Stimulated activated naive CD8-positive, alpha-beta T cell treated with anti-CD3 and anti-CD28 coated beads, Interleukin-15, Interleukin-2, amounts not matched to agents 100 ng/mL and 50 ng/mL, for 24 hours (primary cell): Measurements from ENCODE around the gene ISG20.
"Not testable (repeated sequence)": the region's sequence is repeated elsewhere in the genome, so short reads cannot be mapped to it uniquely, and the experiment has no call there.

Experiments used
- H3K27ac Mint-ChIP-seq: one replicate; pipeline ENCODE4 v1.8.0; 2021; ENCODE audit warnings: mild to moderate bottlenecking, mixed read lengths
- H3K27me3 Mint-ChIP-seq: one replicate; pipeline ENCODE4 v1.8.0; 2021; ENCODE audit warnings: mixed read lengths
- H3K36me3 Mint-ChIP-seq: one replicate; pipeline ENCODE4 v1.8.0; 2021; ENCODE audit warnings: low read depth, mixed read lengths
- H3K4me1 Mint-ChIP-seq: one replicate; pipeline ENCODE4 v1.8.0; 2021; ENCODE audit warnings: low read depth, mixed read lengths
- H3K4me3 Mint-ChIP-seq: one replicate; pipeline ENCODE4 v1.8.0; 2021; ENCODE audit warnings: mild to moderate bottlenecking, mixed read lengths
- H3K9me3 Mint-ChIP-seq: one replicate; pipeline ENCODE4 v1.8.0; 2021; ENCODE audit warnings: mixed read lengths

The ISG20 gene

DNA sequence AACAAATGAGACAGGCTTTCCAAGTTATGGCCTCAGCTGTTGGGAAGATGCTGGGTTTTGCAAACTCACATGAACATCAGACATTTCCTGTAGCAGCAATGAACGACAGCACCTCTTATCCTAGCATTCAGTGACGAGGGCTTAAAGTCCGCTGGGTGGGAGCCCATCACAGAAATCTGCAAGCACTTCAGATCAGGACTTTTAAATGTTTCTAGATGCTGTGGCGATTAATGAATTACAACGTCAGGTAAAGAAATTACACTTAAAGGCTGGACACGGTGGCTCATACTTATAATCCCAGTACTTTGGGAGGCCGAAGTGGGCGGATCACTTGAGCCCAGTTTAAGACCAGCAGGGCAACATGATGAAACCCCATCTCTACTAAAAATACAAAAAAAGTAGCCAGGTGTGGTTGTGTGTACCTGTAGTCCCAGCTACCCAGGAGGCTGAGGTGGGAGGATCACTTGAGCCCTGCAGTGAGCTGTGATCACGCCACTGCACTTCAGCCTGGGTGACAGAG is 13.8 kb upstream of the ISG20 start:
- Mint-ChIP-seq H3K4me1 (peaks cover 86% of the 10 kb centered on the region), H3K36me3 (peaks cover 78% of the 10 kb centered on the region), H3K9me3 (no peaks in the 10 kb centered on the region), H3K27ac (peak overlapping the region; percentile 98), H3K4me3 (peak overlapping the region; percentile 98), H3K27me3 (peaks cover under 1% of the 10 kb centered on the region)

DNA sequence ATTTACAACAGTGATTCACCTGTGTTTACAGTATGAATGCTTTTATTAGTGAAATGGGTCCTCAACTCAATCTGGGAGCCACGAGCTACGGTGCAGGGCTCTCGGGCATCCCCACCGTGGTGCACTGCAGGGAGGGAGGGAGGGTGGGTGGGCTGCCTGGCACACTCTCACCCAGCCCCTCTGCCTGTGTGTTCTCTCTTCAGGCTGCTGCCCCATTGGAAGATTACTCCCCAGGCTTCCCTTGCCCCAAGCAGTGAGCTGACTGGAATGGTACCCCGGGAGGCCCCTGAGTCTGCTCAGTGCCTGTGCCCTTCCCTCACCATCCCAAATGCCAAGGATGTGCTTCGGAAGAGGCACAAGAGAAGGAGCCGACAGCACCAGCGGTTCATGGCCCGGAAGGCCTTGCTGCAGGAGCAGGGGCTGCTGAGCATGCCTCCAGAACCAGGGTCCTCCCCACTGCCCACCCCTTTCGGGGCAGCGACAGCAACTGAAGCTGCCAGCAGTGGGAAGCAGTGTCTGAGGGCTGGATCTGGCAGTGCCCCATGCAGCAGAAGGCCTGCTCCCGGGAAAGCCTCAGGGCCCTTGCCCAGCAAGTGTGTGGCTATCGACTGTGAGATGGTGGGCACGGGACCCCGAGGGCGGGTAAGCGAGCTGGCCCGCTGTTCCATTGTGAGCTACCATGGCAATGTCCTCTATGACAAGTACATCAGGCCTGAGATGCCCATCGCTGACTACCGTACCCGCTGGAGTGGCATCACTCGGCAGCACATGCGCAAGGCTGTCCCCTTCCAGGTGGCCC is 12.7 kb upstream of the ISG20 start:
- H3K4me1 Mint-ChIP-seq, result peaks cover 91% of the 10 kb centered on the region
- no peaks in the 10 kb centered on the region for H3K27me3 Mint-ChIP-seq
- no peaks in the 10 kb centered on the region for H3K9me3 Mint-ChIP-seq
- H3K4me3 Mint-ChIP-seq, result peak overlapping the region; percentile 51
- H3K27ac Mint-ChIP-seq, result peak overlapping the region; percentile 98
- peaks cover 90% of the 10 kb centered on the region for H3K36me3 Mint-ChIP-seq

DNA sequence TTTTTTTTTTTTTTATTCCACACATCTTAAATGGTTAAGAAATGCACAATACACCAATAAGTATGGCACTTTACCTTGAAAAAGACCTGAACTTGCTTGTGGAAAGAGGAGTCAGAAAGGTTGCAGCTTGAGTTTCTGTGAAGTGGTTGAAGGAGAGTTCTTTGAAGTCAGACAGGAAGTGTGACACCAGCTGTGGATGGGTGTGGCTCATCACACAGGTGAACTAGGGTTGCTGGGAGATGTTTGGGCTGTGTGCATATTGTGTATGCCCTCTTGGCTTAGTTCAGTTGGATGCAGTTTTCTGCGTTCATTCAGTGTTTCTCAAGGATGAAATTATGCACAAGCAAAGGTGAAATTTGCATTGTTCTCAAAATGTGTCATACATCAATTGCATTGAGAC is 11.4 kb upstream of the ISG20 start:
- Mint-ChIP-seq H3K4me3 (peak overlapping the region; percentile 61), H3K27ac (peak overlapping the region; percentile 88), H3K36me3 (peaks cover 91% of the 10 kb centered on the region), H3K4me1 (peaks cover 96% of the 10 kb centered on the region), H3K27me3 (no peaks in the 10 kb centered on the region), H3K9me3 (no peaks in the 10 kb centered on the region)

DNA sequence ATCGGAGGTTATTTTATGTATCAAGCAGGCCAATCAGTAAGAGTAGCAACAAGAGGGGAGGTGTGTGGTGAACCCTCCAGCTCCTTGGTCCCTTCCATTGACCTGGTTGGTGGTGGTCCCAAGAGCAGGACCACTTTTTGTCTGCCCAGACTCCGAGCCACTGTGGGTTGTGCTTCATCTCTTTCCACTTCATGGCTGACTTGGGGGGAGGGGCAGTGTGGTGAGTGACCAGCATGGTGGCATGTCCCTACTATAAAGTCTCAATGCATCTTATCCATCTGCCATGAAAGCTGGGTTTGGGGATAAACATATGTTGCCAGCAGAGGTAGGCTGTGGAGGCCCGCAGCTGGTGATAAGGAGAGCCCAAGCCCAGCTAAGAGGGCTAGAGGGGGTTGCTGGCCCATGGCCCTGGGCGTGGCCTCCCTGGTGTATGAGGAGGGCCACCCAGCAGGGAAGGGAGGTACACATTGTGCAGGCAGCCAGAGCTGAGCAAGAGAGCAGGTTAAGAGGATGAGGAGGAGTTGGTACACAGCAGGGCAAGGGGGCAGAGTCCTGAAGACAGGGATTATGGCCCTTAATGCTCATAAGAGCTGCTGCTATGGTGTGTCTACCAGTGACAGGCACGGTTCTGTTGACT is 10.7 kb upstream of the ISG20 start:
- Mint-ChIP-seq H3K27ac (peak overlapping the region; percentile 88), H3K36me3 (peaks cover 90% of the 10 kb centered on the region), H3K4me1 (peaks cover 96% of the 10 kb centered on the region), H3K9me3 (no peaks in the 10 kb centered on the region), H3K27me3 (no peaks in the 10 kb centered on the region), H3K4me3 (peak overlapping the region; percentile 61)

DNA sequence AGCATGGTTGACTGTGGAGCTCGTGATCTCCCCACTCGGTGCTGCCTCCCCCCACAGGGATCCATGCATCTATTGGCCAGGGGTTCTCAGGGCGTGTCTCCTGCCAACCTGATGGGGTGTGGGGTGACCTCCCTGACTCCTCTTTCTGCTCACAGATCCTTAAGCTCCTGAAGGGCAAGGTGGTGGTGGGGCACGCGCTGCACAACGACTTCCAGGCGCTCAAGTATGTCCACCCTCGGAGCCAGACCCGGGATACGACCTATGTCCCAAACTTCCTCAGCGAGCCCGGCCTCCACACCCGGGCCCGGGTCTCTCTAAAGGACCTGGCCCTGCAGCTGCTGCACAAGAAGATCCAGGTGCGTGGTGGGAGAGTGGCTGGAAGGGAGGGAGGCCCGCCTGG is 9.7 kb upstream of the ISG20 start:
- Mint-ChIP-seq H3K9me3 (no peaks in the 10 kb centered on the region), H3K4me1 (peaks cover 94% of the 10 kb centered on the region), H3K27me3 (no peaks in the 10 kb centered on the region), H3K4me3 (no peak overlapping the region), H3K27ac (no peak overlapping the region), H3K36me3 (peaks cover 89% of the 10 kb centered on the region)

DNA sequence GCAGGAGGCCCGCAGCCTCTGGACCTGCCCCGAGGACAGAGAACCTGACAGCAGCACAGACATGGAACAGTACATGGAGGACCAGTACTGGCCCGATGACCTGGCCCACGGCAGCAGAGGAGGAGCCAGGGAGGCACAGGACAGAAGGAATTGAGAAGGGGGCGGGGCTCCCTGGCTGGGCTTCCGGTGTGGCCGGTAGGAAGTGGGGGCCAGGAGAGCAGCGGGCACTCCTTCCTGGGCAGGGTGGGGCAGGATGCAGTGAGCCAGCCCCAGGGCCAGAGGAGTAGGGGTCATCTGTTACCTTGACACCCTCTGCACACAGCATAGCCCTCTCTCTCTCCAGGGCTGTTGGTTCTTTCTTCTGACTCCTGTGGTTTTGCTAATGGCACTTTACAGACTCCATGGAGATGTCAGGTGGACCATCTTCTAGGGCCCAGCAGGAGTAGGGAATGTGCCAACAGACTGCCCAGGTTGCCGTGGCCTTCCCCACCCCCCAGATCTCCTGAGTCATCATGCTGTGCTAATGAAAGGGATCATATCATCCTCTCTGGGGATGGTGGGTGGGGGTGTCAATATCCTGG is 8.6 kb upstream of the ISG20 start:
- Mint-ChIP-seq H3K36me3 (peaks cover 83% of the 10 kb centered on the region), H3K4me1 (peaks cover 94% of the 10 kb centered on the region), H3K9me3 (no peaks in the 10 kb centered on the region), H3K27ac (peak overlapping the region; percentile 71), H3K27me3 (no peaks in the 10 kb centered on the region), H3K4me3 (peak overlapping the region; percentile 32)

DNA sequence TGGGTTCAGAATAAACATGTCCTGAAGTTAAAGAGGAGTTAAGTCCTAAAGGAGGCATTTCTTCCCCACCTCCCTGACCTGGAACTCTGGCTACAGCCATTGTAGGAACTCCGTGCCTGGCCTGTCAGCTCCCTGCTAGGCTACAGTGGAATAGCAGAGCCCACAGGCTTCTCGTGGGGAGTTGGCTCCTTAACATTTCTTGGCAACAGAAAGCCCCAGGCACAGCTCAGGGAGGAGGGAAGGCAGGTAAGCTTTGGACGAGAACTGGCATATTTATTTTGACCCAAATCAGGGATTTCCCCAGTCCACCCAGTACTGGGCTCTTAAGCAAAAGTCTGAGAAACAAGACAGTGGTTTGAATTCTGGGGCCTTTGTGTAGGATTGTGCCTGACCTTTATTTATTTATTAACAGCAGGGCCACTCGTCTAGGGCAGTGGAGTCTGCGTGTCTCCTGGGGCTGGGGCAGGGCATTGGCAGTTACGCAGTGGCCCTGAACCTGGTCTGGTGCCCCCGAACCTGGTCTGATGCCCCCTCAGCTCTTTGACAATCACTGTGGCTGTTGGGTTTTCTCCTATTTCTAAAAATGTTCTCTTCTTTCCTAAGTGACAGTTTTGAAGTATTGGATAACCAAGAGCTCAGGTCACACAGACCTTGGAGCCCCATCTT is 7.9 kb upstream of the ISG20 start:
- no peaks in the 10 kb centered on the region for H3K27me3 Mint-ChIP-seq
- no peak overlapping the region for H3K4me3 Mint-ChIP-seq
- H3K27ac Mint-ChIP-seq, result peak overlapping the region; percentile 61
- H3K36me3 Mint-ChIP-seq, result peaks cover 81% of the 10 kb centered on the region
- H3K9me3 Mint-ChIP-seq, result no peaks in the 10 kb centered on the region
- peaks cover 94% of the 10 kb centered on the region for H3K4me1 Mint-ChIP-seq

DNA sequence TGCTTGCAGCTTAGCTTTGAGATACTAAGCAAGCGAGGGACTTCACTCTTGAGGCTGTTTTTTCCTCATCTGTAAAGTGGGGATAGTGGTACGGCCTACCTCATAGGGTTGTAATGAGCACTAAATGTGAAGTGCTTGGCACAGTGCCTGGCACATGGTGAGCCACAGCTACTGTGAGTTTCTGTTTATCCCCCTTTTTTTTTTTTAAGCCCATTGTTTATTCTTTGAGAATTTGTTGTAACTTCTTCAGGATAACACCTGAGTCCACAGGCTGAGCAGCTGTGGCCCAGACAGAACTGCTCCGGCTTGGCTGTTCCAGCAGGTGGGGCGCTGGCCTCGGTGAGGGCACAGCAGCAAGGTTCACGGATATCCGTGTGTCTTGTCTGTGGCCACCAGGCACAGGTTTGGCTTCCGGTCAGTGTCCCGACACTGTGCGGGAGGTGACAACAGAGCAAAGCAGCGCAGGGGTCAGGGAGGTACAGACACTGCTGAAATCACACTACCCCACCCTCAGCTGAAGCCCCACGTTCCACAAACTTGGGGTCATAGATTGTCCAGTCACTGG is 7.3 kb upstream of the ISG20 start:
- Mint-ChIP-seq H3K4me1 (peaks cover 96% of the 10 kb centered on the region), H3K9me3 (no peaks in the 10 kb centered on the region), H3K27me3 (no peaks in the 10 kb centered on the region), H3K36me3 (peaks cover 85% of the 10 kb centered on the region), H3K27ac (no peak overlapping the region), H3K4me3 (no peak overlapping the region)

DNA sequence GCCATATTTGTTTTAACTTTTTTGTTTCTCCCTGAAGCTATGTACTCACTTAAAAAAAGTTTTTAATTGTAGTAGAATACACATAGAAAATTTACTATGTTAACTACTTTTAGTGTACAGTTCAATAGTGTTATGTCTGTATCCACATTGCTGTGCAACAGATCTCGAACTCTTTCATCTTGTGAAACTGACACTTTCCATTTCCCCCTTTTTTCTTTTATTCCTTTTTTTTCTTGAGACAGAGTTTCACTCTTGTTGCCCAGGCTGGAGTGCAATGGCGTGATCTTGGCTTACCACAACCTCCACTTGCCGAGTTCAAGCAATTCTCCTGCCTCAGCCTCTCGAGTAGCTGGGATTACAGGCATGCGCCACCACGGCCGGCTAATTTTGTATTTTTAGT is 6.0 kb upstream of the ISG20 start:
- not testable (repeated sequence) for H3K27me3 Mint-ChIP-seq, H3K4me3 Mint-ChIP-seq, H3K9me3 Mint-ChIP-seq
- Mint-ChIP-seq H3K4me1 (peaks cover 96% of the 10 kb centered on the region), H3K36me3 (peaks cover 81% of the 10 kb centered on the region), H3K27ac (peak overlapping the region; percentile 66)

DNA sequence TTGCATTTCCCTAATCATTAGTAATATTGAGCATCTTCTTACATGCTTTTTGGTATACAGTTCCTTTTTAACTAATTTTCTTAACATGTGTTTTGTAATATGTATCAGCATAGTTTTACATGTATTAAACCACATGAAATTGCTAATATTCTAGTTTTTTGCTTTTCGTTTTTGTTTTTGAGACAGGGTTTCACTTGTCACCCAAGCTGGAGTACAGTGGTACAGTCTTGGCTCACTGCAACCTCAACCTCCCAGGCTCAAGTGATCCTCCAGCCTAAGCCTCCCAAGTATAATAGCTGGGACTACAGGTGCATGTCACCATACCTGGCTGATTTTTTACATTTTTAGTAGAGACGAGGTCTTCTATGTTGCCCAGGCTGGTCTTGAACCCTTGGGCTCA is 4.4 kb upstream of the ISG20 start:
- Mint-ChIP-seq H3K36me3 (peaks cover 69% of the 10 kb centered on the region), H3K4me3 (no peak overlapping the region)

DNA sequence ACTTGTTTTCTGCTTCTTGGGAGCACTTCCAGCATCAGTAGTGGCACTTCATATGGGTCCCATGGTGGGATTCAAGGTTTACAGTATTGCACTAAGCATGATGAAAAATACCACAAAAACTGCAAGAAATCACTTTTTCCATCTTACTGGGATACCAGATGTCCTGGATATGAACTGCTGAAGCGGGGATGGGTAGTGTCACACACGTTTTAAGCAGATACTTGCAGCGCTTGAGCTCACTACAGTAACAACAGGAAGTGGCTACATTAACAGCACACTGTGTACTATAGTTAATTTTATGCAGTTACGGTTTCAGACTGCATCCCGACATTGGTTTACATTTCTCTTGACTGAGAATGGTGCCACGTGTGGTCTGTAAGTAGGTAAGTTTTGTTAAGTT is 3.5 kb upstream of the ISG20 start:
- peaks cover 96% of the 10 kb centered on the region for H3K4me1 Mint-ChIP-seq
- H3K9me3 Mint-ChIP-seq, result no peaks in the 10 kb centered on the region
- peak overlapping the region; percentile 98 for H3K27ac Mint-ChIP-seq
- H3K36me3 Mint-ChIP-seq, result peaks cover 69% of the 10 kb centered on the region
- peak overlapping the region; percentile 61 for H3K4me3 Mint-ChIP-seq
- H3K27me3 Mint-ChIP-seq, result no peaks in the 10 kb centered on the region

More for the DNA sequence above, 4.4 kb upstream of the ISG20 start:
- Mint-ChIP-seq H3K9me3 (no peaks in the 10 kb centered on the region), H3K4me1 (peaks cover 96% of the 10 kb centered on the region), H3K27me3 (no peaks in the 10 kb centered on the region), H3K27ac (peak overlapping the region; percentile 83)

DNA sequence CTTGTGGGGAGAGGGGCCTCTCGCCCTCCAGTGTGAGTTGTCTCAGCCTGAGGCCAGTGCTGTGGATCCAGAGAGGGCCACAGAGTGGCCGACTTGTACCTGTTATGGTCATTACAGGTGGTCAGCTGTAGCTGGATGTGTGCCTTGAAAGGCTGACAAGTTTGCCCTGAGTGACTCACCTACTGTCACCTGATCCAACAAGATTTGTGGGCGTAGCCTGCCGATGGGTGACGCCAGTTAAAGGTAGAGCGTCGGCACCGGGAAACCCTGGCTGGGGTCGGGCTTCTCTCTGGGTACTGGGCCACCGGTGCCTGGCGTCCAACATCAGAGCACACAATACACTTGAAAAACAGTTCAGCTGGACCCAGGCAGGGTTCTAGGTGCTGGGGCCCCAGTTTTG is 2.8 kb upstream of the ISG20 start:
- Mint-ChIP-seq H3K36me3 (peaks cover 65% of the 10 kb centered on the region), H3K4me1 (peaks cover 93% of the 10 kb centered on the region), H3K9me3 (no peaks in the 10 kb centered on the region), H3K27ac (peak overlapping the region; percentile 98), H3K27me3 (no peaks in the 10 kb centered on the region), H3K4me3 (peak overlapping the region; percentile 61)

DNA sequence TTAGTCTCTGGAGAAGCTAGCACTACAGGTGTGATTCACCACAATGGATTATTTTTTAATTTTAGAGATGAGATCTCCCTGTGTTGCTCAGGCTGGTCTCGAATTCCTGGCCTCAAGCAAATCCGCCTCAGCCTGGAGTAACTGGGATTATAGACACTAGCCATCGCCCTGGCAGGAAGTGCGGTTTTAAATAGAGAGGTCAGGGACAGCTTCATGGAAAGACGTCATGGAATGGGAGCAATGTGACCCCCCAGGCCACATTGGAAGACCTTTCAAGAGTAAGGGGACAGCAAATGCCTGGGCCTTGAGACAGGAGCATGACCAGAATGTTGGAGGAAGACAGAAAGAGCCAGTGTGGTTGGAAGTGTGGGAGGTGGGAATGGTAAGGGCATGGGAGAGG is 2.2 kb upstream of the ISG20 start:
- H3K36me3 Mint-ChIP-seq, result peaks cover 59% of the 10 kb centered on the region
- H3K4me1 Mint-ChIP-seq, result peaks cover 92% of the 10 kb centered on the region
- H3K4me3 Mint-ChIP-seq, result peak overlapping the region; percentile 61
- H3K27ac Mint-ChIP-seq, result peak overlapping the region; percentile 98
- no peaks in the 10 kb centered on the region for H3K9me3 Mint-ChIP-seq
- no peaks in the 10 kb centered on the region for H3K27me3 Mint-ChIP-seq

DNA sequence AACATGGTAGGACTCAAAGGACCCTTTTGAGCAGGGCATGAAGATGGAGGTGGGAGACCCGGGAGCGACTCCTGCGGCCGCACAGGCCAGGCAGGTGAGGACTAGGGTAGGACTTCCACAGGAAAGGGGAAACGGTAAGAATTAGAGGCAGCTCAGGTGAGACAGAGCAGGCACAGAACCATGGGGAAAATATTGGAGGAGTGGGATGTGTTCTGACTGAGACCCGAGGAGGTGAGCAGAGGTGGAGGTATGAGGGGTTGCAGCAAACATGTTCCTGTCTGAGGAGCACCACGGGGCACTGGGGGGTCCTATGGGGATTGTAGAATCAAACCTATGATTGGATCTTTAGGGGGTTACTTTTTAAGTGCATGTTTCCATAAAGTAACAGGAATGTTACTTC is 1.4 kb upstream of the ISG20 start:
- Mint-ChIP-seq H3K4me1 (peaks cover 91% of the 10 kb centered on the region), H3K27me3 (no peaks in the 10 kb centered on the region), H3K4me3 (peak overlapping the region; percentile 91), H3K36me3 (peaks cover 58% of the 10 kb centered on the region), H3K9me3 (no peaks in the 10 kb centered on the region), H3K27ac (peak overlapping the region; percentile 98)
